ENCODE data around the gene ETV6. TPM values are rescaled to one million over a fixed set of nuclear protein-coding genes. Genes with fewer than 3 reads are reported as not detected.

ETV6 gene
- total RNA-seq, 4 donors from 2014 or later, result 17.7 to 27.1 (median 25.0) TPM

- DNase-seq (ENCODE audit: low spot score in 2 of 2), result no peak
- 93 to 94% methylated on average over 4 of the region's 4 CpGs for WGBS, 2 donors
Measured at GRCh38 chr12:11777451-11777850, 128.0 kb downstream of the ETV6 start.

DNA sequence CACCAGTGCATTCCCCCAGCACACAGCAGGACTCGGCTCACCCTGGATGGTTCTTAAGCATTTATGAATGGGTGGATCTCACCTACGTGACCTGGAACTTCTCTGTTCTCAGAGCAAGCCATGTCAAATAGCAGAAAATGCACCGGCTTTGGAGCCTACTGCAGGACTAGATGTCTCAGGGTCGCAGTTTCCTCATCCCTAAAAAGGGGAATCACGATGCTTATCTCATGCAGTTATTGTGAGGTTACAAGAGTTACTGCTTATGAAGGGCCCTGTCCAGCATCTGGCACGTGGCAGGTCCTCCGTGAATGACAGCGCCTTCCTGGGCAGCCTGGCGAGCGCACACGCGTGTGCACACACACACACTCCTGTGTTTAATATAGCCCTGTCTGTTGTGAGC lies 128.5 kb downstream of the ETV6 start:
- no peak for DNase-seq (ENCODE audit: low spot score in 2 of 2)
- no peak overlapping the region for H3K4me3 ChIP-seq (ENCODE audit: low read depth, poor library complexity, severe bottlenecking)
- no peak for TF ChIP-seq POLR2A (IDR thresholded peaks at IDR 0.05)
- no peak for TF ChIP-seq CTCF (IDR thresholded peaks at IDR 0.05)
- intact Hi-C loops (cut with DNase I; ENCODE audit: low total_unique reads), result no loop called here
- 82 to 88% methylated on average over 12 of the region's 12 CpGs for WGBS, 2 donors

More at GRCh38 chr12:11777451-11777850, 128.0 kb downstream of the ETV6 start:
- H3K4me3 ChIP-seq (ENCODE audit: low read depth, poor library complexity, severe bottlenecking), result no peak overlapping the region
- intact Hi-C loops (cut with DNase I; ENCODE audit: low total_unique reads), result no loop called here
- TF ChIP-seq POLR2A (IDR thresholded peaks at IDR 0.05), result no peak
- no peak for TF ChIP-seq CTCF (IDR thresholded peaks at IDR 0.05)

DNA sequence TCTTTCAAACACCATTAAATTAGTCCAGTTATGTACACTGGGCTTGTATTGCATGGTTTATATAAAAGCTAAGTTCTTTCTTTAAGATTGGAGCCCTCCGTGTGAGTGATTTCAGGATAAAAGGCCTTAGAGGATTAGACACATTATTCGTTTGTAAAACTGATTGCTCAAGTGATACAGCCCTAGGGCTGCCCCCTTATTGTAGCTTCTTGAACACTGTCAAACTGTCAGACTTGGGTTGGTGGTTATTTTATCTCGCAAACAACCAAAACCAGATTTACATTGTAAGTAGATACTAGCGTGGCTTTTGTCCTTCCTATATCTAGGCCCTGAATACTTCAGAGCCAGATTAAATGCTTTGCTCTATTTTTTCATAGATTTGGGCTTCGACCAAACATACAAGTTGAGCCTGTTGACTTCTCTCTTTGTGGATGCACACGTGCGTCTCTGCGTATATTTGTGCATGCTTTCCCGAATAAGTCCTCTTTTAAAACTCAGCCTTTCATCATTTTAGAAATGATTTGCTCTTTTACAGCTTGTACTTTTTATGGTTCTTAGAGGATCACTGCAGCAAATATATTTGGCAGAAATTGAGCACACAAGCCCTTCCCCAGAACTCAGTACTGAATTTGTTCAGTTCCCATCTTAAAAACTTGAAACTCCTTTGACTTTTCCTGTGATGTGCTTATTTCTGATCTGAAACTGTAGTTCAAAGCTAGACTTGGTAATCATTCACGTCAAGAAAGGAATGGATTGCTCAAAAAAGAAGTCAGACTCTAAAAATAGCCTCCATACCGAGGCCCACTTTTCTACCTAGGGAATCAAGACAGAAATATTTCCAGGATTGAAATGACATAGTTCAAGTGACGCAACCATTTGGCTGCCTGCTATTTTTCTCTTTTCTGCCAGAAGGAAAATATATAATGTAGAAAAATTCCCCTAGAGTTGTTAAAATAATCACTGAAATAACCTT lies 129.5 kb downstream of the ETV6 start:
- intact Hi-C loops (cut with DNase I; ENCODE audit: low total_unique reads), result no loop called here
- no peak overlapping the region for H3K4me3 ChIP-seq (ENCODE audit: low read depth, poor library complexity, severe bottlenecking)
- DNase-seq (ENCODE audit: low spot score in 2 of 2), result no peak
- WGBS, 2 donors, result 69 to 71% methylated on average over 12 of the region's 12 CpGs
- no peak for TF ChIP-seq CTCF (IDR thresholded peaks at IDR 0.05)
- no peak for TF ChIP-seq POLR2A (IDR thresholded peaks at IDR 0.05)

DNA sequence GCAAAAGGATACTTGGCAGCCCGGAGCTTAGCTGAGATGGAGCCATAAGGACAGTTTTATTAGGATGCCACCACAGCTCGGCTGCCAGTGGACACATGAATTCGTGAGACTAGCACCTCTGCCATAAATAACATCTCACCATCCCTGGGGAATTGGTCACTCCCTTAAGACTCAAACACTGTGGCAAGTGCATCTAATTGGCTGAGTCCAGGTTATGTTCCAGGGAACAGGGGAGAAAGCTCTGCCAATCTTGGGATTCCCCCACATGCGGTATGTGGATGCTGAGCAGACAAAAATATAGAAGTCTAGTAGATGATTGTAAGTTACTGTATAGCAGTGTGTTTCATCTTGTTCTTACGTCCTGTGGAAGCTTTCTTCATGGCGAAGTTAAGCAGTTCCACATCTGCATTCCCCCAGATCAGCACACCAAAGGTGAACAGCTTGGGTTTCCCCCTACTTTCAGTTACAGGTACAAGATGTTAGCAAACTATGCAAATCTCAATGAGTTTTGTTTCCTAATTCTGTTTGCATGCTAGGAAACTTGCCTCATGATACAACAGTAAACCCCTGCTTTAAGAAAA lies 131.1 kb downstream of the ETV6 start:
- intact Hi-C loops (cut with DNase I; ENCODE audit: low total_unique reads), result no loop called here
- WGBS, 2 donors, result 86 to 88% methylated on average over 6 of the region's 6 CpGs
- H3K4me3 ChIP-seq (ENCODE audit: low read depth, poor library complexity, severe bottlenecking), result no peak overlapping the region
- TF ChIP-seq CTCF (IDR thresholded peaks at IDR 0.05), result no peak
- TF ChIP-seq POLR2A (IDR thresholded peaks at IDR 0.05), result no peak
- DNase-seq (ENCODE audit: low spot score in 2 of 2), result no peak

DNA sequence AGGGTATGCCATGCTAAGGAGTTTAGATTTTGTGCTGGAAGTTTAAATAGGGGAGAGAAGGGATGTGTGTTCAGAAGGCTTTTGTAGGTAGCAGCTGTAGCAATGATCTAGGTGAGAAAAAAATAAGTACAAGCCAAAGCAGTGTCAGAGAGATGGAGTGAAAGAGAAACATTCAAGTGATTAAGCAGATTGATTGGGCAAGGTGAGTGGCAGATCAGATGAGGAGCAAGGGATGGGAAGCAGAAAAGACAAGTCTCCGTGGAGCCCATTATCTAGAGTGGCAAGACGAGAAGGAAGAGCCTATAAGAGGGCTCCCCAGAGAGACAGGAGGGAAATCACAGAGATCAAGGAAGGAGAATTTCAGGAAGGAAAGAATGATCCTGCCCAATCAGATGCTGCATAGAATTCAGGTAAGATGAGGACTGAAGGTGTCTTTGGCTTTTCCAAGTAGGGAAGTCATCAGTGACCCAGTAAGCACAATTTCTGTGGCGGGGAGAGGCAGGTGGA lies 133.5 kb downstream of the ETV6 start:
- WGBS, 2 donors, result 92 to 96% methylated on average over 3 of the region's 3 CpGs
- no peak for DNase-seq (ENCODE audit: low spot score in 2 of 2)
- no peak for TF ChIP-seq POLR2A (IDR thresholded peaks at IDR 0.05)
- TF ChIP-seq CTCF (IDR thresholded peaks at IDR 0.05), result no peak

More for the DNA sequence above, 133.5 kb downstream of the ETV6 start:
- no peak overlapping the region for H3K4me3 ChIP-seq (ENCODE audit: low read depth, poor library complexity, severe bottlenecking)
- intact Hi-C loops (cut with DNase I; ENCODE audit: low total_unique reads), result no loop called here

Data from lower leg skin (tissue), 4 donors.